Urinary bladder (tissue), 4 donors: ENCODE data around the gene FAM81A. TPM values are rescaled to one million over a fixed set of nuclear protein-coding genes. Genes with fewer than 3 reads are reported as not detected.

ENCODE experiments used
- DNase-seq: peaks from one replicate; pipeline ENCODE4 v3.0.0-alpha.2; 2015; ENCODE audit errors: extremely low spot score
- H3K27ac ChIP-seq: one replicate; pipeline ENCODE4 v1.5.1; 2013; ENCODE audit warnings: low read depth, mild to moderate bottlenecking, moderate library complexity
- H3K36me3 ChIP-seq: one replicate; pipeline ENCODE4 v1.6.1; 2013; ENCODE audit warnings: mild to moderate bottlenecking, moderate library complexity; ENCODE audit not compliant: insufficient read depth
- H3K4me1 ChIP-seq: one replicate; pipeline ENCODE4 v1.6.1; 2013; ENCODE audit warnings: mild to moderate bottlenecking, moderate library complexity; ENCODE audit not compliant: insufficient read depth
- H3K4me3 ChIP-seq: one replicate; pipeline ENCODE4 v1.5.1; 2013; ENCODE audit warnings: low read depth, low read length
- WGBS: extraction: QIAGEN DNeasy Blood & Tissue Kit; methylation state at CpG from one replicate; pipeline ENCODE4 v1.1.7; 2013; 5-methylcytosine and 5-hydroxymethylcytosine counted together
- polyA plus RNA-seq: library from polyadenylated mRNA; stranded (reverse); fragments of 200-250 nt; gene quantifications from one replicate; pipeline ENCODE4 v1.2.3, GENCODE V29; 2013
- total RNA-seq: library from RNA; depleted of rRNA; stranded (reverse); fragments of >200 nt; gene quantifications from one replicate; pipeline ENCODE4 v1.2.3, GENCODE V29; 2014
- donor health status: healthy with polysubstance abuse.
- donor health status: healthy.

FAM81A gene
- total and polyA plus RNA-seq, 2 donors, result 0.48 to 2.0 TPM

- no peak for DNase-seq
- no peak overlapping the region for H3K27ac ChIP-seq
- H3K4me1 ChIP-seq, result no peaks in the 10 kb centered on the region
- no peak overlapping the region for H3K4me3 ChIP-seq
- WGBS, result 56% methylated on average over 9 of the region's 9 CpGs
- no peaks in the 10 kb centered on the region for H3K36me3 ChIP-seq
Measured at GRCh38 chr15:59549301-59550185, 111.6 kb downstream of the FAM81A start.

DNA sequence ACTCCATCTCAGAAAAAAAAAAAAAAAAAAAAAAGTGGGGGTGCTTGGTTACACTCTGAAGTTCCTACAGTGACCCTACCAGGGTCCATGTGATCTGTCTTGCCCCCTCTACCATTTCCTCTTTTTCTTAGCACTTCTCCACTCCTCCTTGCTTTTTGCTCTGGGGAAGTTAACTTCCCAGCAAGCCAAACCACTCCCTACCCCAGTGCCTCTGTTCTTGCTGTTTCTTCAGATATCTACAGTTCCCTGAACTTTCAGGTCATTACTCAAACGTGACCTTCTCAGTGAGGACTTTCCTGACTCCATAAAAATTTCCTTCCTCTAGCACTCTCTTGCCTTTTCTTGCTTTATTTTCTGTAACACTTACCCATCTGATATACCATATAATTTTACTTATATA lies 112.5 kb downstream of the FAM81A start:
- no peaks in the 10 kb centered on the region for H3K4me1 ChIP-seq
- no peak for DNase-seq
- no peak overlapping the region for H3K4me3 ChIP-seq
- no peak overlapping the region for H3K27ac ChIP-seq
- H3K36me3 ChIP-seq, result no peaks in the 10 kb centered on the region
- WGBS, result 21% methylated on average over 1 of the region's 1 CpG

- Histone ChIP-seq H3K4me3 (no peak overlapping the region), H3K4me1 (no peaks in the 10 kb centered on the region), H3K36me3 (no peaks in the 10 kb centered on the region), H3K27ac (no peak overlapping the region)
- DNase-seq, result no peak
- 32% methylated on average over 3 of the region's 3 CpGs for WGBS
Measured at GRCh38 chr15:59550956-59551355, 113.0 kb downstream of the FAM81A start.

- DNase-seq, result no peak
- Histone ChIP-seq H3K4me3 (no peak overlapping the region), H3K36me3 (no peaks in the 10 kb centered on the region), H3K4me1 (no peaks in the 10 kb centered on the region), H3K27ac (no peak overlapping the region)
- 91% methylated on average over 12 of the region's 12 CpGs for WGBS
Measured at GRCh38 chr15:59553879-59554735, 116.1 kb downstream of the FAM81A start.

- Histone ChIP-seq H3K4me3 (no peak overlapping the region), H3K27ac (no peak overlapping the region), H3K36me3 (no peaks in the 10 kb centered on the region), H3K4me1 (no peaks in the 10 kb centered on the region)
- WGBS, result 81% methylated on average over 4 of the region's 4 CpGs
- no peak for DNase-seq
Measured at GRCh38 chr15:59555696-59556095, 117.7 kb downstream of the FAM81A start.

DNA sequence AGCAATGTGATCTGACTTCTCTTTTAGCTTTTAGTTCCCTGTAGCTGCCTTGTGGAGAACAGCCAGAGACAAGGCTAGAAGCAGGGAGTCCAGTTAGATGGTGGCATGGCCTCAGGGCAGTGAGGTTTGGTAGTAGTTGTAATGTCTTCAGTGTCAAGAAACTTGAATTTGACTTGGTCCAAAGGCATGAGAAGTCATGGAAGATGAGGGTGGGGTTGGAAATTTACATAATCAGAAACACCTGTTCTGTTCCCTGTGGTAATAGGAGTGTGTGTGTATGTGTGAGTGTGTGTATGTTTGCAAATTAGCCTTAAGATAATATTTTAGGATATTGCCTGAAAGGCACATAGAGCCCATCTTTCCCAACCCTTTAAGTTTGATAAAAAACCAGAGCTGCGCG lies 118.4 kb downstream of the FAM81A start:
- Histone ChIP-seq H3K27ac (no peak overlapping the region), H3K4me3 (no peak overlapping the region), H3K36me3 (no peaks in the 10 kb centered on the region), H3K4me1 (no peaks in the 10 kb centered on the region)
- WGBS, result 96% methylated on average over 2 of the region's 2 CpGs
- DNase-seq, result no peak

DNA sequence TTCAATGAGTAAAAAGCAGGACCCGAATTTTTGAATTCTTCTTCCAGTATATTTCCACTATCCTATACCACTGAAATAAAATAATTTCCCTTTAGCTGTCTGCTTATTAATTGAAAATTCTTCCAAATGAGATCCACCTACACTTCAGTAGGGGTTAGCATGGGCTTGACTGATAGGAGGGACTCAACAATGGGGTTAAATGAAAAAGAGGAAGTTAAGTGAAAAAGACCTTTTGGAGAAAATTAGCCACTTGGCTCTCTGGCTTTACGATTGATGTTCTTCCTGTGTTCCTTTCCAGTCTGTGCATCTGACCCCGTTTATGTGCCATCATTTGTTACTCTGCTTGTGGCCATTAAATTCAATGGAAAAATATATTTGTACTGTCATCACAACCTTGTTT lies 119.6 kb downstream of the FAM81A start:
- no peak for DNase-seq
- Histone ChIP-seq H3K4me1 (no peaks in the 10 kb centered on the region), H3K27ac (no peak overlapping the region), H3K4me3 (no peak overlapping the region), H3K36me3 (no peaks in the 10 kb centered on the region)
- 68% methylated on average over 3 of the region's 3 CpGs for WGBS

- WGBS, result 37% methylated on average over 1 of the region's 1 CpG
- no peak for DNase-seq
- Histone ChIP-seq H3K36me3 (no peaks in the 10 kb centered on the region), H3K4me1 (no peaks in the 10 kb centered on the region), H3K4me3 (no peak overlapping the region), H3K27ac (no peak overlapping the region)
Measured at GRCh38 chr15:59558851-59559250, 120.9 kb downstream of the FAM81A start.

DNA sequence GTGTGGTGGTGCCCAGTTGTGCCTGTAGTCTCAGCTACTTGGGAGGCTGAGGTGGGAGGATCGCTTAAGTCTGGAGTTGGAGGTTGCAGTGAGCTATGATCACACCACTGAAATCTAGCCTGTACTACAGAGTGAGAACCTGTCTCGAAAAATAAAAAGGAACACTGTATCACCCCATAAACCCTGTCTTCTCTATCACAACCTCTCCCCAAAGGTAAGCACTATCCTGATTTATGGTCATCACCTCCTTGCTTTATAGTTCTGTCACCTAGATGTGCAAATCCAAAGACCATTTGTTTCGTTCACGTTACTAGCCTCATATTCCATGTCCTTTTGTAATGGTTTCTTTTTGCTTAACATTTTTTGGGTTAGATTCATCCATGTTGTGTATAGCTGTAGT lies 123.6 kb downstream of the FAM81A start:
- WGBS, result 87% methylated on average over 4 of the region's 4 CpGs
- H3K27ac ChIP-seq, result no peak overlapping the region

GRCh38 chr15:59562448-59563186 lies 124.6 kb downstream of the FAM81A start:
- H3K36me3 ChIP-seq, result no peaks in the 10 kb centered on the region
- H3K27ac ChIP-seq, result no peak overlapping the region
- no peak overlapping the region for H3K4me3 ChIP-seq
- DNase-seq, result no peak
- no peaks in the 10 kb centered on the region for H3K4me1 ChIP-seq
- 96% methylated on average over 2 of the region's 2 CpGs for WGBS

More for the DNA sequence above, 123.6 kb downstream of the FAM81A start:
- H3K36me3 ChIP-seq, result no peaks in the 10 kb centered on the region
- DNase-seq, result no peak
- H3K4me3 ChIP-seq, result no peak overlapping the region
- H3K4me1 ChIP-seq, result no peaks in the 10 kb centered on the region

DNA sequence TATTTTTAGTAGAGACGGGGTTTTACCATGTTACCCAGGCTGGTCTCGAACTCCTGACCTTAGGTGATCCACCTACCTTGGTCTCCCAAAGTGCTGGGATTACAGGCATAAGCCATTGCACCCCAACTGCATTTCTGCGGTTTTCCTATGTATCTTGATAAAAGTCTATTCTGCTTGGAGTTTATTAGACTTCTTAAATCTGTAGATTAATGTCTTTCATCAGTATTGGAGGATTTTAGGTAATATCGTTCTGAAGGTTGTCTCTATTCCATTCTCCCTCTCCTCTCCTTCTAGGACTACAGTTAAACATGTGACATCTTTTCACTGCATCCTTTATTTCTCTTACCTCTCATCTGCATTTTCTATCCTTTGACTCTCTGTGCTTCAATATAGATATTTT lies 127.3 kb downstream of the FAM81A start:
- no peak for DNase-seq
- Histone ChIP-seq H3K27ac (no peak overlapping the region), H3K36me3 (no peaks in the 10 kb centered on the region), H3K4me1 (no peaks in the 10 kb centered on the region), H3K4me3 (no peak overlapping the region)
- 70% methylated on average over 4 of the region's 4 CpGs for WGBS

DNA sequence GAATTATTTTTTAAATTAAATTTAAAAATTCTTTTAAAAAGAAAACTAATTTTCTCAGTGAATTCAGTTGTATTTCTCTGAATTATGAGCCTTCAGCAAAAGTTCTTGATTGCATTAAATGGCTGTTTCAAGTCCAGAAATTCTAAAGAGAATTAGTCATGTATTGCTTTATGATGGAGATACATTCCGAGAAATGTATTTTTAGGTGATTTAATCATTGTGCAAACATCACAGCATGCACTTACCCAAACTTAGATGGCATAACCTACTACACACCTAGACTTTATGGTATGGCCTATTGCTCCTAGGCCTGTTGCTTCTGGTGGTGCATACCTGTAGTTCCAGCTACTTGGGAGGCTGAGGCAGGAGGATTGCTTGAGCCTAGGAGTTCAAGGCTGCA lies 129.3 kb downstream of the FAM81A start:
- no peak overlapping the region for H3K4me3 ChIP-seq
- no peak overlapping the region for H3K27ac ChIP-seq
- no peaks in the 10 kb centered on the region for H3K36me3 ChIP-seq
- 89% methylated on average over 1 of the region's 1 CpG for WGBS
- DNase-seq, result no peak
- H3K4me1 ChIP-seq, result no peaks in the 10 kb centered on the region

DNA sequence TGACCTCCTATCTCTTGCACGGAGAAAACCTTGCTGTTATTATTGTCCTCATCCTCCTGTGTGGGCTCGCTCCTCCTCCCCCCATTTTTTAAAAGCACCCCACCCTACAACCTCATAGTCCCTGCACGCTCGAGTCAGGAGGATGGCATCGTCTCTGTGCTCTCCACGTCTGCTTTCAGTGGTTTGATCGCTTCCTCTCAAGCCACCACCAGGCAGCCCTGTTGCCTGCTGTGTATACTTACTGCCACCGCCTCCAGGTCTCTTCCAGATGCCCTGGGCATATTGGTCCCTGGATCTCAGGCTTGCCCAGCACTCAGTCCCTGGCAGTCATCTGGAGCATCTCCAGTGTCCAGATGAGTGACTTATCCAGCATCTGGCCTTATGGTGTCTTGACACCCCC lies 131.5 kb downstream of the FAM81A start:
- H3K36me3 ChIP-seq, result no peaks in the 10 kb centered on the region
- H3K27ac ChIP-seq, result no peak overlapping the region
- H3K4me3 ChIP-seq, result no peak overlapping the region
- H3K4me1 ChIP-seq, result no peaks in the 10 kb centered on the region
- no peak for DNase-seq
- 77% methylated on average over 8 of the region's 8 CpGs for WGBS
